HEK293T (cell line): ENCODE data around the gene PLPPR1.

Source experiments
- BHLHE40 ChIP-seq: fragments of 450-650 bp; IDR thresholded peaks from 2 replicates; pipeline ENCODE4 v1.6.1; 2016; ENCODE audit warnings: mild to moderate bottlenecking, moderate library complexity, borderline replicate concordance
- HDGF ChIP-seq: fragments of 450-650 bp; IDR thresholded peaks from 2 replicates; pipeline ENCODE4 v1.6.1; 2017; ENCODE audit warnings: antibody characterized with exemption, borderline replicate concordance

- TF ChIP-seq HDGF (no peak), BHLHE40 (no peak)
Measured at GRCh38 chr9:101352892-101353463, 324.5 kb downstream of the PLPPR1 start.
